IMR-90 (cell line): Measurements from ENCODE around the gene ANO9. TPM values are rescaled to one million over a fixed set of nuclear protein-coding genes. Genes with fewer than 3 reads are reported as not detected.

Source experiments
- ATAC-seq: fragments of 200-7000 bp; cut with Tn5 transposase; 2 replicates; pipeline ENCODE4 v1.9.1; 2020; ENCODE audit warnings: low read depth, mild to moderate bottlenecking, moderate library complexity
- BruUV-seq: library from RNA; stranded (reverse); fragments of 400-500 nt; replicated peaks from 2 replicates; lab custom pipeline; 2021; lab: Mats Ljungman, UMichigan
- CTCF ChIA-PET: fragments of 300-600 bp; formaldehyde crosslinking; extraction: SDS; loops from one replicate; lab custom pipeline; 2021; ENCODE audit warnings: antibody characterized with exemption; lab: Yijun Ruan, JAX
- POLR2A ChIA-PET: fragments of 300-600 bp; sonication (Branson Sonifier 250); formaldehyde crosslinking; loops from one replicate; lab custom pipeline; 2022; ENCODE audit warnings: antibody characterized with exemption; ENCODE audit not compliant: unreplicated experiment; lab: Charles Lee
- DNase-seq: peaks from one replicate; pipeline ENCODE4 v3.0.0; 2013
- H2AFZ ChIP-seq: replicated peaks from 2 replicates; pipeline ENCODE3; 2013; ENCODE audit warnings: low read length, mild to moderate bottlenecking; ENCODE audit not compliant: poor library complexity
- H2AK5ac ChIP-seq: 2 replicates; pipeline ENCODE4 v1.6.1; 2013; ENCODE audit warnings: low read depth, low read length, inconsistent platforms
- H2AK9ac ChIP-seq: replicated peaks from 2 replicates; pipeline ENCODE3; 2013; ENCODE audit warnings: mild to moderate bottlenecking, low read depth, low read length, moderate library complexity; ENCODE audit not compliant: poor library complexity
- H2BK120ac ChIP-seq: 2 replicates; pipeline ENCODE4 v1.6.1; 2013; ENCODE audit warnings: low read depth, low read length, inconsistent platforms
- H2BK15ac ChIP-seq: 3 replicates; pipeline ENCODE4 v1.6.1; 2013; ENCODE audit warnings: low read depth, low read length, inconsistent platforms
- H2BK20ac ChIP-seq: 2 replicates; pipeline ENCODE4 v1.6.1; 2013; ENCODE audit warnings: low read depth, mild to moderate bottlenecking, inconsistent platforms, low read length, moderate library complexity
- H2BK5ac ChIP-seq: 2 replicates; pipeline ENCODE4 v1.6.1; 2013; ENCODE audit warnings: mild to moderate bottlenecking, low read depth, low read length, inconsistent platforms; ENCODE audit not compliant: poor library complexity, severe bottlenecking
- H3K14ac ChIP-seq: replicated peaks from 2 replicates; pipeline ENCODE4 v1.6.1; 2013; ENCODE audit warnings: low read depth, low read length, inconsistent platforms
- H3K18ac ChIP-seq: 2 replicates; pipeline ENCODE4 v1.6.1; 2013; ENCODE audit warnings: low read depth, low read length, control low read depth
- H3K23ac ChIP-seq: 2 replicates; pipeline ENCODE4 v1.6.1; 2013; ENCODE audit warnings: low read depth, low read length, inconsistent platforms
- H3K27ac ChIP-seq: 2 replicates; pipeline ENCODE4 v1.5.1; 2013; ENCODE audit warnings: mild to moderate bottlenecking, control low read depth, low read length; ENCODE audit not compliant: insufficient read depth
- H3K27me3 ChIP-seq: 2 replicates; pipeline ENCODE4 v1.6.1; 2013; ENCODE audit warnings: low read length; ENCODE audit not compliant: control insufficient read depth, insufficient read depth
- H3K36me3 ChIP-seq: 2 replicates; pipeline ENCODE4 v1.6.1; 2013; ENCODE audit warnings: low read length, mixed read lengths; ENCODE audit not compliant: control insufficient read depth, insufficient read depth
- H3K4ac ChIP-seq: 2 replicates; pipeline ENCODE4 v1.6.1; 2013; ENCODE audit warnings: low read depth, low read length, inconsistent platforms
- H3K4me1 ChIP-seq: 2 replicates; pipeline ENCODE4 v1.6.1; 2013; ENCODE audit warnings: low read length, mixed read lengths; ENCODE audit not compliant: control insufficient read depth, insufficient read depth
- H3K4me2 ChIP-seq: 2 replicates; pipeline ENCODE4 v1.6.1; 2013; ENCODE audit warnings: low read depth, mild to moderate bottlenecking, control low read depth, low read length, moderate library complexity
- H3K4me3 ChIP-seq: 2 replicates; pipeline ENCODE4 v1.5.1; 2013; ENCODE audit warnings: low read depth, mild to moderate bottlenecking, control low read depth, low read length, moderate library complexity; ENCODE audit not compliant: insufficient read depth
- H3K56ac ChIP-seq: 2 replicates; pipeline ENCODE4 v1.6.1; 2013; ENCODE audit warnings: low read length, inconsistent platforms; ENCODE audit not compliant: insufficient read depth; ENCODE audit errors: extremely low read depth
- H3K79me1 ChIP-seq, 2 experiments: 2 replicates each; pipeline ENCODE4 v1.6.1; 2013; ENCODE audit warnings: low read length in 2 of 2, inconsistent platforms in 1 of 2, low read depth in 1 of 2
- H3K9ac ChIP-seq: 2 replicates; pipeline ENCODE4 v1.6.1; 2013; ENCODE audit warnings: low read depth, low read length, control low read depth
- H3K9me1 ChIP-seq: 2 replicates; pipeline ENCODE4 v1.6.1; 2013; ENCODE audit warnings: low read length, inconsistent platforms; ENCODE audit not compliant: insufficient read depth
- H3K9me3 ChIP-seq: 2 replicates; pipeline ENCODE4 v1.6.1; 2013; ENCODE audit warnings: low read length; ENCODE audit not compliant: control insufficient read depth, insufficient read depth
- H4K20me1 ChIP-seq: 2 replicates; pipeline ENCODE4 v1.6.1; 2013; ENCODE audit warnings: low read length, inconsistent platforms; ENCODE audit not compliant: insufficient read depth
- H4K5ac ChIP-seq: 2 replicates; pipeline ENCODE4 v1.6.1; 2013; ENCODE audit warnings: mild to moderate bottlenecking, low read depth, low read length, control low read depth
- H4K8ac ChIP-seq, 2 experiments: 2 replicates each; pipeline ENCODE4 v1.6.1; 2013; ENCODE audit warnings: low read depth in 2 of 2, low read length in 2 of 2, control low read depth in 1 of 2, inconsistent platforms in 1 of 2
- H4K91ac ChIP-seq: 2 replicates; pipeline ENCODE4 v1.6.1; 2013; ENCODE audit warnings: low read depth, low read length, inconsistent platforms; ENCODE audit not compliant: insufficient read depth
- CTCF ChIP-seq: conservative IDR thresholded peaks from 2 replicates; pipeline ENCODE4 v1.5.1; 2012; ENCODE audit warnings: mild to moderate bottlenecking, low read depth, low read length, improper control_type of control experiment
- RAD21 ChIP-seq: IDR thresholded peaks from 2 replicates; pipeline ENCODE4 v1.6.1; 2012; ENCODE audit warnings: low read length, improper control_type of control experiment
- RCOR1 ChIP-seq: IDR thresholded peaks from 2 replicates; pipeline ENCODE4 v1.6.1; 2012; ENCODE audit warnings: mild to moderate bottlenecking, low read length, improper control_type of control experiment; ENCODE audit not compliant: insufficient replicate concordance
- WGBS, 2 experiments: methylation state at CpG; one replicate each; pipeline versions ENCODE4 v1.1.5 to v1.1.7; 2013; ENCODE audit warnings: missing lambda C conversion rate in 2 of 2; ENCODE audit not compliant: insufficient read length in 1 of 2; ENCODE audit errors: extremely low coverage in 2 of 2; 5-methylcytosine and 5-hydroxymethylcytosine counted together
- dilution Hi-C: fragments of 300-500 bp; cut with HindIII; formaldehyde crosslinking; loops from one replicate; pipeline ENCODE4 v1.14.3; 2018; ENCODE audit warnings: low sequenced_read_pairs; ENCODE audit not compliant: unreplicated experiment
- in situ Hi-C: fragments of 300-500 bp; cut with MboI; formaldehyde crosslinking; loops from 3 replicates; pipeline ENCODE4 v1.14.3; 2019; ENCODE audit warnings: low sequenced_read_pairs, inconsistent platforms, mixed read lengths
- intact Hi-C: fragments of 100-400 bp; cut with micrococcal nuclease; formaldehyde crosslinking; loops from 2 replicates; pipeline ENCODE4 v1.10.0; 2022
- polyA plus RNA-seq, 3 experiments: library from polyadenylated mRNA; depleted of rRNA; stranded (reverse); fragments of >200 nt; gene quantifications; 2 replicates each; pipeline ENCODE4 v1.2.3, GENCODE V29; 2012; ENCODE audit warnings: low replicate concordance in 1 of 3
- total RNA-seq: library from RNA; depleted of rRNA; stranded (reverse); fragments of >200 nt; gene quantifications from 2 replicates; pipeline ENCODE4 v1.2.3, GENCODE V29; 2012

Gene ANO9
- total and polyA plus RNA-seq, 2 of the 4 experiments (the other 2 are of a cell fraction), result not detected

GRCh38 chr11:406796-407650, 34.8 kb downstream of the ANO9 start:
- H4K8ac ChIP-seq, result peak overlapping the region; percentile 74 to 80; a peak in 3 of 4 replicates
- H3K4me3 ChIP-seq, result peak overlapping the region; percentile 54
- no peaks in the 10 kb centered on the region for H3K79me1 ChIP-seq
- no peaks in the 10 kb centered on the region for H3K9me3 ChIP-seq
- no peak overlapping the region for H3K23ac ChIP-seq
- dilution Hi-C loops, result no loop called here
- peak overlapping the region; percentile 60 for H4K5ac ChIP-seq
- H3K27ac ChIP-seq, result peak overlapping the region; percentile 6; the same call in 1 of the 2 replicates
- no peak overlapping the region for H4K91ac ChIP-seq
- H3K14ac ChIP-seq, result 0 out of 2 replicates have a peak overlapping the region, but pooled peaks have one; percentile 19
- H2BK120ac ChIP-seq, result peak overlapping the region; percentile 57; the same call in 1 of the 2 replicates
- H3K9me1 ChIP-seq, result no peaks in the 10 kb centered on the region
- peak overlapping the region; percentile 47 for H2AK9ac ChIP-seq
- H4K20me1 ChIP-seq, result no peaks in the 10 kb centered on the region
- in situ Hi-C loops, result no loop called here
- peak; percentile 65 for DNase-seq
- intact Hi-C loops, result no loop called here
- no peak overlapping the region for H2AK5ac ChIP-seq
- peak overlapping the region; percentile 37 for H3K9ac ChIP-seq
- 0 out of 2 replicates have a peak, but pooled peaks have one; percentile 4 for TF ChIP-seq CTCF
- TF ChIP-seq RCOR1, result no peak
- TF ChIP-seq RAD21, result no peak
- H3K27me3 ChIP-seq, result peaks cover 3% of the 10 kb centered on the region; the same call in 1 of the 2 replicates
- H2BK5ac ChIP-seq, result peak overlapping the region; percentile 39
- WGBS, 2 experiments, result 26% methylated on average over 17 of the region's 91 CpGs; no CpG with 5 or more reads in 1 of the 2 experiments
- peak overlapping the region; percentile 43; the same call in 1 of the 2 replicates for H3K4ac ChIP-seq
- peak overlapping the region; percentile 96 for H2AFZ ChIP-seq
- H3K36me3 ChIP-seq, result no peaks in the 10 kb centered on the region
- no TSS peak for BruUV-seq
- ATAC-seq, result peak; percentile 83
- peak overlapping the region; percentile 61 for H3K4me2 ChIP-seq
- CTCF ChIA-PET, result interaction anchor here (1.8 kb wide), 1 partner anchor 42 kb away, joined by 12 read pairs; the partner anchor contains the start of gene PTDSS2
- no peak overlapping the region for H3K56ac ChIP-seq
- H3K4me1 ChIP-seq, result peaks cover 3% of the 10 kb centered on the region; the same call in 1 of the 2 replicates
- H2BK20ac ChIP-seq, result no peak overlapping the region
- H2BK15ac ChIP-seq, result no peak overlapping the region; the same call in 2 of the 3 replicates
- H3K18ac ChIP-seq, result no peak overlapping the region; the same call in 1 of the 2 replicates
- POLR2A ChIA-PET, result interaction anchor here (0.5 to 1.2 kb wide), 2 partner anchors 15 to 157 kb away, joined by 3 to 4 read pairs; no protein-coding TSS in a partner anchor
